ENCODE measurements around the gene SOCS1.

DNA sequence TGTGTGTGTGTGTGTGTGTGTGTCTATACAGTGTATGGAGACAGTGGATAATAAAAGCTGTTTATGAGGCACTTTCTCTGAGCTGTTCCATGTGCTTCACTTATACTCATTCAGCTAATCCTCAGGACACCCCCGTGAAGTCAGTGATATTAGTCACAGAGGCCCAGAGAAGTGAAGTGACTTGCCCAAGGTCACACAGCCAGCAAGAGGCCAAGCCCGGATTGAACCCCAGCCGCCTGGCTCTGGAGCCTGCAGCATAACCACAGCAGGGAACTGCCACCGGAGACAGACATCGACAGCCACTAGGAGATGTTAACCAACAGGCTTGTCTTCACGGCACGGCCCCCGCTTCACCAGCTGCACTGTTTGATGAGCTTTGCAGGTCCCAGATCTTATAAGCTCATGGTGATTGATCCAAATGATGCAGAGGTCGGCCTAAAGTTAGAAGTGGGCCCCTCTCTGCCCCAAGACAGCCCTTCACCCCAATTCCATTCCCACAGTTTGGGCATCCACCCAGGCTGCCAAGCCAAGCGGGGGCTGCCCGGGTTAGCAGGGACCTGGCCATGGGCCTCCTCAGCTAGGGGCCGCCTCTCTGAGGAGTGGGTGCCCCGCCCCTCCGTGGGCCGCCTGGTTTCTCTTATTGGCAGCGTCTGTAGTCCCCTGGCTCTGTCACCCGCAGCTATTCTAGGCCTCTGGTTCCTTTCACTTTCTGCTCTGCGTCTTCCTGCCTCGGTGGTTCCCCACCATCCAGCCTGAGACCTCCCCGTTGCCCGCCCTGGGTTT is 30.9 kb downstream of the SOCS1 start:
- TF ChIP-seq, protein P1, sequence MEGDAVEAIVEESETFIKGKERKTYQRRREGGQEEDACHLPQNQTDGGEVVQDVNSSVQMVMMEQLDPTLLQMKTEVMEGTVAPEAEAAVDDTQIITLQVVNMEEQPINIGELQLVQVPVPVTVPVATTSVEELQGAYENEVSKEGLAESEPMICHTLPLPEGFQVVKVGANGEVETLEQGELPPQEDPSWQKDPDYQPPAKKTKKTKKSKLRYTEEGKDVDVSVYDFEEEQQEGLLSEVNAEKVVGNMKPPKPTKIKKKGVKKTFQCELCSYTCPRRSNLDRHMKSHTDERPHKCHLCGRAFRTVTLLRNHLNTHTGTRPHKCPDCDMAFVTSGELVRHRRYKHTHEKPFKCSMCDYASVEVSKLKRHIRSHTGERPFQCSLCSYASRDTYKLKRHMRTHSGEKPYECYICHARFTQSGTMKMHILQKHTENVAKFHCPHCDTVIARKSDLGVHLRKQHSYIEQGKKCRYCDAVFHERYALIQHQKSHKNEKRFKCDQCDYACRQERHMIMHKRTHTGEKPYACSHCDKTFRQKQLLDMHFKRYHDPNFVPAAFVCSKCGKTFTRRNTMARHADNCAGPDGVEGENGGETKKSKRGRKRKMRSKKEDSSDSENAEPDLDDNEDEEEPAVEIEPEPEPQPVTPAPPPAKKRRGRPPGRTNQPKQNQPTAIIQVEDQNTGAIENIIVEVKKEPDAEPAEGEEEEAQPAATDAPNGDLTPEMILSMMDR (IDR thresholded peaks at IDR 0.05; ENCODE audit: low read depth, low read length, poor library complexity, severe bottlenecking): no peak
- no peak for TF ChIP-seq EZH2phosphoT487 (IDR thresholded peaks at IDR 0.05; ENCODE audit: borderline replicate concordance, low read length)
